Epithelial cell of prostate (primary cell): ENCODE results near the gene RBM10.

Experiments
- DNase-seq: peaks from one replicate; pipeline ENCODE4 v3.0.0-alpha.2; 2011; ENCODE audit warnings: low read depth, low spot score
- H3K27ac ChIP-seq: fragments of 450-650 bp; 2 replicates; pipeline ENCODE4 v1.5.1; 2017; ENCODE audit warnings: mild to moderate bottlenecking

Gene RBM10

DNA sequence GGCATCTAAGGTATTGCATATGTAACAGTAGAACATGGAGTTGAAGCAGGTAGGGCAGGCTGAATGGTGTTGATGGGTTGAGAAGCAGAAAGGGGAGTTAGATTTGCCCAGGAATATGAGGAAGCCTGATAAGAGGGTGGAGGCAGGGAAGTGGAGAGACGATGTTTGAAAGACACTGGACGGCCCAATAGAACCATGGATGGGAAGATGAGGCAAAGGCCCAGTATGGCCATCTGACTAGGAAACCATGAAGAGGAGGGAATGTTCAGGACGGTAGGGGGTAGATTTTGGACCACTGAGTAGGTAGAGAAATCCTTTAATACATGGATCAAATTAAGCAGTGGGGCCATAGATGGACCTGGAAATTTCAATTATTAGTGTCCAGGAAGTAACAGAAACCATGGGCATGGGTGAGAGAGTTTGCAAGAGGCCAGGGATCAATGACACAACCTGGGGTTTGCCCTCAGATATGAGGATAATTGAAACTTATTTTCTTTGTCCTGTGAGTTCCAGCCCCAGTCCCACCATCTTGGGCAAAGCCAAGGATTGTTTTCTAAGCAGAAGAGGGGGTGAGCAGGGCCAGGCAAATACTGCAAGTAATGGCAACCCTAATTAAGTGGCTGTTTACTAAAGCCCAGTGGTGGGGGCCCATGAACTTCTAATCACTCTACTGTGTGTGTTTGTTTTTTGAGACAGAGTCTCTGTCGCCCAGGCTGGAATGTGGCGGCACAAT lies 85.3 kb downstream of the RBM10 start:
- DNase-seq: no peak
- no peak overlapping the region for H3K27ac ChIP-seq

DNA sequence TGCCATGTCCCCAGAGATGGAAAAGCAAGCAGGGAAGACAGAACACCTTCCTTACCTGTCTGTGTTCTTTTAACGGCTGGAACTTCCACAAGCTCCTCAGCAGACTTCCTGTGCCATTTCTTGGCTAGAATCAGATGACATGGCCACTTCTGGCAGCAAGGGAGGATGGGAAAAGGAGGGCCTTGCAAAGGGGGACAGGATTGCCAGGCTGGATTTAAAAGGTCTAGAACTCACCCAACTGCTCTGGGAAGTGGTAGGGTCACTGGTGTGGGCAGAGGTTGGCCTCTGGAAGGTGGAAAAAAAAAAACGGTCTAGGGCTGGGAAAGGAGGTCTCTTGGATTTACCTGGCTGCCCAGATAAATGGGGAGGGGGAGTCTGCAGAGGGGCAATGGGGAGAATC lies 86.1 kb downstream of the RBM10 start:
- peak overlapping the region; percentile 85 for H3K27ac ChIP-seq
- DNase-seq: no peak

DNA sequence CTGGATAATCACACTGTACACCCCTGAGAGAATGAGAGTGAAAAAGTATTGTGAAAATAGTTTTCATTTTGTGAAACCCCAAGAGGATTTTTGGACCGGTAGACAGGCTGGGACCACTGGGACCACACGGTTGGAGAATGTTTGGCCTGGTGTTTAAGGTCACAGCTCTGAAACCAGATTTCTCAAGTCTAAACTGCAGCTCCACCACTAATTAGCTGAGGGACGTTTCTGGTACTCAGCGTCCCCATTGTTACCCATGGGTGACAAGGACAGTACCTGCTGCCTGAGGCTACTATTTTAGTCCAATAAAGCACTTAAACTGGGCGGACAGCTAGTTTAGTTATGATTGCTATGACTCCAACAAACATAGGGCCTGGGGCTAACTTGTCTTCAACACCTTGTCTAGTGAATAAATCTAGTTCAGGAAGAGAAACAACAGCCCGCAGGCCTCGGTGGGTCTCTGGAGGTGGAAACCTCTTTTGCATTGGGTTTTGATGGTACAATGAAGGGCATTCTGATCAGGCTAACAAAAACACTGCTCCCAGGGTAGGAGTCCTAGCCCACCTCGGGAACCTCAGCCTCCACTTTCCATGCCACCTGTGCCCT lies 87.3 kb downstream of the RBM10 start:
- no peak for DNase-seq

DNA sequence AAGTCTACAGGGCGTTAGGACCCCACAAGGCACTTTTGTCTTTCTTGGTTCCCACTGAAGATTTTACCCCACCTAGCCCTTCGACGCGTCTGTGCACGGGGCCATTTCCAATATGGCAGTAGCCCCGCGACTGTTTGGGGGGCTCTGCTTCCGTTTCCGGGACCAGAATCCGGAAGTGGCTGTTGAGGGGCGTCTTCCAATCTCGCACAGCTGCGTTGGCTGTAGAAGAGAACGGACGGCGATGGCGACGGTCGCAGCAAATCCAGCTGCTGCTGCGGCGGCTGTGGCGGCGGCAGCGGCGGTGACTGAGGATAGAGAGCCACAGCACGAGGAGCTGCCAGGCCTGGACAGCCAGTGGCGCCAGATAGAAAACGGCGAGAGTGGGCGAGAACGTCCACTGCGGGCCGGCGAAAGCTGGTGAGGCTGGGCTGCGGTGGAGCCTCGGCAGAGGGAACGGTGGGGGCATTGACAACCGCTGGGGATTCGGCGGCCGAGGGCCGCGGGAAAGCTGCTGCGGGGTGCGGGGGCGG lies 87.8 kb downstream of the RBM10 start, which contains the start of gene USP11:
Gene USP11 (plus strand): TSS at position 207 of the 530 bp plus-strand sequence. CDS start 35 bp downstream, at position 242.
- DNase-seq: no peak
- peak within 1 kb of the TSS; percentile 85 for H3K27ac ChIP-seq

More for the DNA sequence above, 87.3 kb downstream of the RBM10 start:
- peak overlapping the region; percentile 85 for H3K27ac ChIP-seq

DNA sequence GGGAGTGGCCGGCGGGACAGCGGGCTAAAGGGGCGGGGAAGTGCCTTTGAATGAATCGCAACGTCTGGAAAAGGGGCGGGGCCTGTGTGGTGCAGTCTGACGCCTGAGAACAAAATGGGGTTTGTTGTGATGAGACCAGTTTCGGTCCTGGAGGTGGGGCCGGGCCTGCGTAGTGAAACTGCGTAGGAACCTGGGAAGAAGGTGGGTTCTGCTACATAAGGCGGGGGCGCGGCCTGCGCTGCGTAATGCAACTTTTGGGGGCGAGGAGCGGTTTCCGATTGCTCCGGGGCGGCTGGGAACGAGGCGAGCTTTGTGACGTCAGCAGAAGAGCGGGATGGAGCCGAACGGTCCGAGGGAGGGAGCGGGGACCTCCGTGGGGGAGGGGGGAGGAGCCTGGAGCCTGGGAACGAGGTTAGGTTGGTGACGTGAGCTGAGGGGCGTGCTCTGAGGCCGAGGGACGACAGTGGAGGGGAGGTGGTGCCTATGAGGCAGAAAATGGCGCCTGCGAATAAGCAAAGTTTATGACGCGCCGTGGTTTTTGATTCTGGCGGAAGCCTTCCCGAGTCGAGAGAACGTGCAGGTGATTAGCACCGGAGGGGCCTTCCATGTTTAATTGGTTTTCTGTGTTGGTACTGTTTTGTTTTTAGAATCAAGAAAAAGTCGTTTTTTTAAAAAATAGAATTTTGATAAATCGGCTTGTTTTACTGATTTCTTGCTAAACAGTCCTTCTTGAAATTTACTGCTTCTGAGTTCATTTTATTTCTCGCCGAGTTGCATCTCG lies 88.5 kb downstream of the RBM10 start:
- H3K27ac ChIP-seq: peak overlapping the region; percentile 85
- peak; percentile 95 for DNase-seq

DNA sequence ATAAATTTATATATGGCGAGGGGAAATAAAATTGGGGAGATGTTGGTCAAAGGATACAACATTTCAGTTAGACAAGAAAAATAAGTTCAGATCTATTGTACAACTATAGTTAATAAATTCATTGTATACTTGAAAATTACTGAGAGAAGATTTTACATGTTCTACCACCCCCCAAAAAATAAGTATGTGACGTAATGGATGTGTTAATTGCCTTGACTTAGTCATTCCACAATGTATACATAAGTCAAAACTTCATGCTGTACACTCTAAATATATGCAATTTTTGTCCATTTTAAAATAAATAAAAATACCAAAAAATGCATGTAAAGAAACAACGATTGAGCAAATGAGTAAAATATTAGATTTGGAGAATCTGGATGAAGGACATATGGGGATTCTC lies 89.6 kb downstream of the RBM10 start:
- no peak for DNase-seq
- H3K27ac ChIP-seq: peak overlapping the region; percentile 85

DNA sequence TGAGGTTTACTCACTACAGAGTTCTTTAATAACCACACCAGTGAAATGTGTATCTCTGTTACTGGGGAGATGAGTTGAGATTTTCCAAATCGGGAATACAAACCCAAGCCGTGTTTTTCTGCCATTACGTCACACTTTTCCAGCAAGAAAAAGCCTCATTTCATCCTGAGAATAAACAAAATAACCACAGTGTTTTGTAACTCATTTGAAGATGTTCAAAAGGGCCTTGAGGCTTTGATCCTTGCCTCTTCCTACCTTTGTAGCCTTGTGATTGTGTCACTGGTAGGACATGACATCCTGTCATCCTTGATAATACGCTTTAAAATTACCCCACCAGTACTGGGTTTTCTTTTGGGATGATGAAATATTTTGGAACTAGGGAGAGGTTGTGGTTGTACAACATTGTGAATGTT lies 90.7 kb downstream of the RBM10 start:
- DNase-seq: no peak
- no peak overlapping the region for H3K27ac ChIP-seq
